HG03432 (cell line): Measurements from ENCODE around the gene NCOA1.

Source experiments
- ATAC-seq: cut with Tn5 transposase; IDR thresholded peaks from one replicate; pipeline ENCODE4 v1.9.1; 2021; ENCODE audit warnings: mild to moderate bottlenecking, moderate library complexity; ENCODE audit not compliant: unreplicated experiment

NCOA1 gene

GRCh38 chr2:24725956-24726355 is 234.9 kb downstream of the NCOA1 start:
- peak; percentile 45 for ATAC-seq

DNA sequence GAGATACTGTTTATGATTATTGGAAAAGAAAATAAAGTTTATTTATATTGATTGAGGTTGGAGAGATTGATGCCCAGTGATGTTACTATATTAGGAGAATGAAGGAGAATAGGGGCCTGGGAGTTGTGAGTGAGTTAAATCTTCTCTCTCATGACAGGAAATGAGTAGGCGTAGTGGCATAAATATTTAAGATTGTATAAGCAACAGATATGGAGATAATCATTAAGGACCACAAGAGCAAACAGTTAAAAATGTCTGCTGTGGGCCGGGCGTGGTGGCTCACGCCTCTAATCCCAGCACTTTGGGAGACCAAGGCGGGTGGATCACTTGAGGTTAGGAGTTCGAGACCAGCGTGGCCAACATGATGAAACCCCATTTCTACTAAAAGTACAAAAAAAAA is 239.4 kb downstream of the NCOA1 start:
- ATAC-seq: no peak

GRCh38 chr2:24731040-24731439 is 240.0 kb downstream of the NCOA1 start:
- ATAC-seq: no peak

DNA sequence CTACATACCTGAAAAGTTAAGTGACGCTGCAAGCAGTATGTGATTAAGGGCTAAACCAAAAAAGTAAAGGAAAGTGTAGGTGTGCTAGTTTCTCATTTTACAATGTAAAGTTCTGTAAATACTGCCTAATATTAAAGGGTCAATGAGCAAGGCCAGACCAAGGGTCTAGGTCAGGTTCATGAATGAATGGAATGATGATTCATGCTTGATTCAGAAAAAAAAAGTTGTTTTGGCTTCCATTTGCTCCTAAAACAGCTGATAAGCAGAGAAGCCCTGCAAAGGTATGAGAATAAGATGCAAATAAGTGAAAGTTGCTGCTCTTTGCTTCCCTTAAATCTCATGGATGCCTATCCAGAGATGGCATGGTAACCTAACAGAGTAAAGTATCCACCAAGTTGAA is 240.9 kb downstream of the NCOA1 start:
- no peak for ATAC-seq

DNA sequence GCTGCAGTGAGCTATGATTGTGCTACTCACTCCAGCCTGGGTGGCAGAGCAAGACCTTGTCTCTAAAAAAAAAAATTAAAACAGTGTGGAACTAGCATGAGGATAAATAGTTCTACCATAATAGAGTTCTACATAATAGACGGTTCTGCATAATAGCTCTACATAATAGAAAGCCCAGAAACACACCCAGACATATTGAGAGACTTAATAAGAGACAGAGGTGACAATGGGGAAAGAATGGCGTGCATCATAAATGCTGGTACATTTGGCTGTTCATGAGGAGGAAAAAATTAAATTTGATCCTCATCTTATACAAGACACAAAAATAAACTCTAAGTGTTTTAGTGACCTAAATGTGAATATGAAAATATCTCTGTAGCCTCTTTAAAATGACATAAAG is 243.7 kb downstream of the NCOA1 start:
- no peak for ATAC-seq

GRCh38 chr2:24739354-24740025 is 248.4 kb downstream of the NCOA1 start:
- ATAC-seq: no peak

- no peak for ATAC-seq
Measured at GRCh38 chr2:24740142-24740541, 249.1 kb downstream of the NCOA1 start.

DNA sequence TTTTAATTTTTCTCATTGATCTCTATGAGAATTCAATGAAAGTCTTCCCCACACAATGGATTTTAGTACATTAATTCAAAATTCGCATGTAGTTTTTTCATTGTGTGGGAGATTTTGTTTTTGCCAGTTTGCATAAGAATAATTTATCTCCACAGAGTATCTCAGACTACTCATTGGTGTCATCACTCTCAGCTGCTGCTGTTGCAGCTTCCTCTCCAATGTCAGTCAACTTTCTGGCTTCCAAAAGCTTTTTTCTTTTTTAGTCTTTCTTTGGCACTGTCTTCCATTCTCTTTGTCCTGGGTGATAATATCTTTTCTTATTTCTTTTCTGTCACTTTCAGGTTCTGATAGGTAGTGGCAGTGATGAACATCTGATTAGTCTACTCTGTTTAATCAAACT is 251.7 kb downstream of the NCOA1 start:
- no peak for ATAC-seq

DNA sequence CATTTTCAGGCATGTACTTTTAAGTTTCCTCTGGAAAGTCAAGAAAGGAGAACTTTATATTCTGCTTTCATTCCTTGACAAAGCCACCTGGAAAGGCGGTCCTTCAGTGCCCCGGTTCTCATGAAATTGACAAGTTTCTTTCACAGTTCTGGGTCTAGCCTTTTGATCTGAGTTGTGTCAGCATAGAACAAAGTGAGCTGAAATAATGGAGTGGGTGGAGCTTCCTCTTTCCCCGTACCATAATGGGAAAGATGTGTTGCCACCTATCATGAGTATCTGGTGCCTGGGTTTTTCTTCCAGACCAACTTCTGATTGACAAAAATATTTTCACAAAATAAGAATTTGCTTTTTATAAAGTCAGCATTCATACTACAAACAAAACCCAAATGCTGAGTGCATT is 252.9 kb downstream of the NCOA1 start:
- no peak for ATAC-seq

GRCh38 chr2:24744356-24744755 is 253.3 kb downstream of the NCOA1 start:
- no peak for ATAC-seq

- ATAC-seq: no peak
Measured at GRCh38 chr2:24745825-24746224, 254.8 kb downstream of the NCOA1 start.

GRCh38 chr2:24747299-24747698 is 256.2 kb downstream of the NCOA1 start:
- no peak for ATAC-seq

DNA sequence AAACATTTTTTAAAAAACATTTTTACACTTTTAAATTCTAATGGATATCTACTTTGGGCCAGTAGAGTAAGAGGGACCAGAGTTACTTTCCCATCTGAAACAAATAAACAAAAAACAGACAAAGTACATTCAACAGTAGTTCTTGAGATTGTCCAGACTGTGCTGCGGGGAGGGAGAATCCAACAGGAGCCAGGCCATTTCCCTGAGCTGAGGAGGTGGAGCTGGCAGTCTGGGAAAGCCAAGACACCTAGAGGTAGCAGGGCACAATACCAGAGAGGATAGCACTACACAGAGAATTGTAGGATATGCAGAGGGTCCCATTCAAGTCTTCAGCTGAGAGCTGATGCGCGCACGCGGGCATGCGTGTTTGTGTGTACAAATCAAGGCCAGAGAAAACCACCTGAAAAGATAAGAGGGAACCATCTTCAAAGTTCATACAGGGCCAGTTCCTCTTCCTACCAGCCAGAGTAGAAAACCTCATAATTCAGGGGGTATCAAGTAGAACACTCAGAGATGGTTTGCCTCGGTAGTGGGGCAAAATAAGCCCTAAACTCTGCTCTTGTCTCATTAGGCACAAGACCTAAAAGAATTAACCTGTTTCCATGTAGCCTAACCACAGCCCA is 258.1 kb downstream of the NCOA1 start:
- ATAC-seq: no peak

GRCh38 chr2:24754985-24755705 is 264.1 kb downstream of the NCOA1 start:
- no peak for ATAC-seq

DNA sequence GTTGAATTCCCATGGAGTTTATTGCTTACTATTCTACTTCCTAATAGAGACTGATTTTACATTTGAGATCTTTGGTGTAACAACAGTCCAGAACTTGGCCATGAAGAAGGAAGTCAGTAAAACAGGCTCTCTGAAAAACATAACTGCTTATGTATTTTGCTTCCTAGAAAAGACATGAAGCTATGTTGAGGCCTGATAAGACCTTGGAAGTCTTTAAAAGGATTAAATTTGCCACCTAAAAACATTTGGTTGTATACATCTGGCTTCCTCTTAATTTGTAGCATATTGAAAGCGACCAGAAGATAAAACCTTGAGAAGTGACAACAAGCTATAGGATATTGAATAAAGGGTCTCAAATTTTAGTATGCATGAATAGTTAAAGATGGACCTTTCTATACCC is 265.7 kb downstream of the NCOA1 start:
- no peak for ATAC-seq

DNA sequence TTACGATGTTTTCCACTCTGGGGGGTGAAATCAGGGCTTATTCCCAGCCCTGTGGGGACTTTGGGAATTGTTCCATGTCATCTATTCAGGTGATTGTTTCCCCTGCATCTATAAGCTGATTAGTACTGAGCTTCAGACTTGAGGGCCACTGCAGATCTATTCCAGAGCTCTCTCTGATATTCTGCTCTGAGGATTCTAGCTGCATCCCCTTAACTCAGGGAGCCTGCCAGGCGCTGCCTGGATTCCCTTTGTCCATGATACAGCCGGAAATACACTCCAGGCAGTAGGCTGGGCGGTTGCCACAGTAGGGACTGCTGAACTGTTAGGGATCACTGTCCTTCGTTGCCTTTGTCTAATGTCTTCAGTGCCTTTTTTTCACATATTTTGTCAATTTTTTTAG is 270.8 kb downstream of the NCOA1 start:
- ATAC-seq: no peak

GRCh38 chr2:24762518-24762917 is 271.5 kb downstream of the NCOA1 start:
- ATAC-seq: no peak

- no peak for ATAC-seq
Measured at GRCh38 chr2:24763843-24764242, 272.8 kb downstream of the NCOA1 start.

DNA sequence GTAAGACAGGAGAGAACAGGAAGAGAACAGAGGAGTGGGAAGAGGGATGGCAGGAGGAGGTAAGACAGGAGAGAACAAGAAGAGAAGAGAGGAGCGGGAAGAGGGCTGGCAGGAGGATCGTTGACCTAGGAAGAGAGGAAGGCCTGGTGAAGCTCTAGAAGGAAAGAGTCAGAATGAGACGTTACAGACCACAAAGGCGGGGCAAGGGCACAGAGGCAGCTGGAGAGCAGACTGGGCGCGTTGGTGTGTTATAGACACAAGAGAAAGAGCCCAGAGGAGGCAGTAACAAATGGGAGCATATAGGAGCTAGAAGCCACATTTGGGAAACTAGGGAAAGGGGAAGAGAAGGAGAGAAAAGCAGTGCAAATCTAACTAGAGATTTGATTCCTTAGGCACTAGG is 275.6 kb downstream of the NCOA1 start:
- ATAC-seq: no peak

- ATAC-seq: no peak
Measured at GRCh38 chr2:24768013-24768412, 277.0 kb downstream of the NCOA1 start.

GRCh38 chr2:24768601-24769000 is 277.5 kb downstream of the NCOA1 start:
- ATAC-seq: no peak

GRCh38 chr2:24771061-24771460 is 280.0 kb downstream of the NCOA1 start:
- no peak for ATAC-seq
